Dendritic cell treated with granulocyte-macrophage colony-stimulating factor and Interleukin-4, amounts not matched to agents 40 ng/mL and 50 ng/mL, for 4 days (primary cell): ENCODE measurements around the gene OAS2.

Experiments used
- H3K27ac Mint-ChIP-seq: one replicate; pipeline ENCODE4 v1.8.0; 2022; ENCODE audit warnings: mild to moderate bottlenecking, mixed read lengths
- H3K27me3 Mint-ChIP-seq: one replicate; pipeline ENCODE4 v1.8.0; 2022; ENCODE audit warnings: mild to moderate bottlenecking, mixed read lengths
- H3K36me3 Mint-ChIP-seq: one replicate; pipeline ENCODE4 v1.8.0; 2022; ENCODE audit warnings: low read depth, mixed read lengths
- H3K4me1 Mint-ChIP-seq: one replicate; pipeline ENCODE4 v1.8.0; 2022; ENCODE audit warnings: low read depth, mixed read lengths
- H3K4me3 Mint-ChIP-seq: one replicate; pipeline ENCODE4 v1.8.0; 2022; ENCODE audit warnings: mild to moderate bottlenecking, moderate library complexity, mixed read lengths
- H3K9me3 Mint-ChIP-seq: one replicate; pipeline ENCODE4 v1.8.0; 2022; ENCODE audit warnings: mixed read lengths
- intact Hi-C: fragments of 100-400 bp; cut with micrococcal nuclease; formaldehyde crosslinking; loops from one replicate; pipeline ENCODE4 v1.15.0; 2022

The OAS2 gene

GRCh38 chr12:113056631-113057488, 78.5 kb downstream of the OAS2 start, which contains the start of gene DTX1:
Gene DTX1, plus strand, starts transcription at chr12:113056730. Its CDS starts 1,463 bp downstream, at chr12:113058193.
- peaks cover 45% of the 10 kb centered on the region for H3K27me3 Mint-ChIP-seq
- H3K4me1 Mint-ChIP-seq = no peaks in the 10 kb centered on the region
- H3K36me3 Mint-ChIP-seq = no peaks in the 10 kb centered on the region
- intact Hi-C loops = no loop called here
- no peaks in the 10 kb centered on the region for H3K9me3 Mint-ChIP-seq
- H3K27ac Mint-ChIP-seq = no peak within 1 kb of the TSS
- no peak within 1 kb of the TSS for H3K4me3 Mint-ChIP-seq

GRCh38 chr12:113057565-113058485, 79.5 kb downstream of the OAS2 start:
- Mint-ChIP-seq H3K36me3 (no peaks in the 10 kb centered on the region), H3K27me3 (peaks cover 41% of the 10 kb centered on the region), H3K4me1 (no peaks in the 10 kb centered on the region), H3K9me3 (no peaks in the 10 kb centered on the region), H3K4me3 (no peak overlapping the region), H3K27ac (no peak overlapping the region)
- intact Hi-C loops = no loop called here

GRCh38 chr12:113058553-113058952, 80.2 kb downstream of the OAS2 start:
- intact Hi-C loops = no loop called here
- no peaks in the 10 kb centered on the region for H3K36me3 Mint-ChIP-seq
- H3K27me3 Mint-ChIP-seq = peaks cover 38% of the 10 kb centered on the region

GRCh38 chr12:113059071-113059595, 80.8 kb downstream of the OAS2 start:
- no peaks in the 10 kb centered on the region for H3K4me1 Mint-ChIP-seq
- no peak overlapping the region for H3K4me3 Mint-ChIP-seq
- no peaks in the 10 kb centered on the region for H3K36me3 Mint-ChIP-seq
- H3K27ac Mint-ChIP-seq = no peak overlapping the region
- peaks cover 33% of the 10 kb centered on the region for H3K27me3 Mint-ChIP-seq
- H3K9me3 Mint-ChIP-seq = no peaks in the 10 kb centered on the region
- intact Hi-C loops = no loop called here

More at GRCh38 chr12:113058553-113058952, 80.2 kb downstream of the OAS2 start:
- no peak overlapping the region for H3K4me3 Mint-ChIP-seq
- no peaks in the 10 kb centered on the region for H3K9me3 Mint-ChIP-seq
- no peak overlapping the region for H3K27ac Mint-ChIP-seq
- H3K4me1 Mint-ChIP-seq = no peaks in the 10 kb centered on the region

- no peaks in the 10 kb centered on the region for H3K9me3 Mint-ChIP-seq
- H3K27ac Mint-ChIP-seq = no peak overlapping the region
- intact Hi-C loops = no loop called here
- H3K36me3 Mint-ChIP-seq = no peaks in the 10 kb centered on the region
- H3K4me3 Mint-ChIP-seq = no peak overlapping the region
- peaks cover 31% of the 10 kb centered on the region for H3K27me3 Mint-ChIP-seq
- no peaks in the 10 kb centered on the region for H3K4me1 Mint-ChIP-seq
Measured at GRCh38 chr12:113060336-113060960, 82.1 kb downstream of the OAS2 start.

- H3K4me3 Mint-ChIP-seq = no peak overlapping the region
- H3K27me3 Mint-ChIP-seq = peaks cover 27% of the 10 kb centered on the region
- H3K36me3 Mint-ChIP-seq = no peaks in the 10 kb centered on the region
- intact Hi-C loops = no loop called here
- H3K27ac Mint-ChIP-seq = no peak overlapping the region
- no peaks in the 10 kb centered on the region for H3K9me3 Mint-ChIP-seq
- no peaks in the 10 kb centered on the region for H3K4me1 Mint-ChIP-seq
Measured at GRCh38 chr12:113061061-113061694, 82.9 kb downstream of the OAS2 start.
